Measurements from ENCODE around the gene SYNDIG1.

The SYNDIG1 gene

GRCh38 chr20:24679448-24680047 lies 210.1 kb downstream of the SYNDIG1 start:
- no peak for DNase-seq

- no peak for DNase-seq
Observed at GRCh38 chr20:24681634-24682495, 212.4 kb downstream of the SYNDIG1 start.

- no peak for DNase-seq
Observed at GRCh38 chr20:24682496-24682985, 213.1 kb downstream of the SYNDIG1 start.

GRCh38 chr20:24683676-24684075 lies 214.2 kb downstream of the SYNDIG1 start:
- no peak for DNase-seq

- DNase-seq: no peak
Observed at GRCh38 chr20:24684421-24684871, 215.0 kb downstream of the SYNDIG1 start.

- no peak for DNase-seq
Observed at GRCh38 chr20:24684956-24685691, 215.7 kb downstream of the SYNDIG1 start.

- no peak for DNase-seq
Observed at GRCh38 chr20:24685736-24686135, 216.3 kb downstream of the SYNDIG1 start.

- DNase-seq: no peak
Observed at GRCh38 chr20:24686156-24686555, 216.7 kb downstream of the SYNDIG1 start.

GRCh38 chr20:24690408-24690807 lies 221.0 kb downstream of the SYNDIG1 start:
- DNase-seq: no peak

- DNase-seq: no peak
Observed at GRCh38 chr20:24691901-24692351, 222.5 kb downstream of the SYNDIG1 start.

GRCh38 chr20:24692446-24693200 lies 223.2 kb downstream of the SYNDIG1 start:
- DNase-seq: no peak

- no peak for DNase-seq
Observed at GRCh38 chr20:24693466-24694156, 224.2 kb downstream of the SYNDIG1 start.

- no peak for DNase-seq
Observed at GRCh38 chr20:24694157-24694726, 224.8 kb downstream of the SYNDIG1 start.

- no peak for DNase-seq
Observed at GRCh38 chr20:24694727-24695528, 225.5 kb downstream of the SYNDIG1 start.

GRCh38 chr20:24695529-24696225 lies 226.2 kb downstream of the SYNDIG1 start:
- no peak for DNase-seq

GRCh38 chr20:24696396-24696795 lies 227.0 kb downstream of the SYNDIG1 start:
- no peak for DNase-seq

GRCh38 chr20:24697411-24697810 lies 228.0 kb downstream of the SYNDIG1 start:
- DNase-seq: no peak

- no peak for DNase-seq
Observed at GRCh38 chr20:24698189-24698588, 228.8 kb downstream of the SYNDIG1 start.

- no peak for DNase-seq
Observed at GRCh38 chr20:24698706-24699206, 229.3 kb downstream of the SYNDIG1 start.
